GM19455 (cell line): ENCODE results near the gene DNAH6.
"Not testable (repeated sequence)": the region's sequence is repeated elsewhere in the genome, so short reads cannot be mapped to it uniquely, and the experiment has no call there.

Source experiments
- ATAC-seq: cut with Tn5 transposase; IDR thresholded peaks from one replicate; pipeline ENCODE4 v1.9.1; 2021; ENCODE audit not compliant: unreplicated experiment

DNAH6 gene

GRCh38 chr2:84735389-84735788 is 219.1 kb downstream of the DNAH6 start:
- no peak for ATAC-seq

DNA sequence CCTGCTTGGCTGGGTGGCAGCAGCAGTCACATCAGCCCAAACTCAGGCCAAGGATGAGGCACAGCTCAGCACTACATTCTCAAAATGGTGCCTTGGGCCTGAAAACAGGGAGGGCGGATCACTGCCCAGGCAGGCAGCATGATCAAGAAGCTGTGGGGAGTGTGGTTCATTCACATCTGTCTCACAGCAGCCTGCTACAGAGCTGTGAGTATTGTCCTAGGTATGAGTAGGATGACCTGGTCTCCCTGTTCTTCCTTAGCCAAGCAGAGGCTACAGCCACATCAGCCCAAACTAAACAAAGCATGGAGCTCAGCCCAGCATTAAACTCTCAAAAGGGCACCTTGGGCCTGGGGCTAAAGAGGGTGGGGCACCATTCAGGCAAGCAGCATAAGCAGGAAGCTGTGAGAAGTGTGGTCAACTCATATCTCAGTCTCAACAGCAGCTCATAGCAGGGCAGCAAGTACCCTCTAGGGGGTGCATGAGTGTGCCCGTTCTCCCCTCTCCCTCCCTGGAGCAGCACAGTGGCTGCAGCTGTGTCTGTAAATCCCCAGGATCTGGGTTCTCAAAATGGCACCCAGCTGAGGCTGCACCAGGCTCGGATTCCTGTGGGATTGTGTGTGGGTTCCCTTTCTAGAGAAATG is 225.0 kb downstream of the DNAH6 start:
- peak; percentile 94 for ATAC-seq

DNA sequence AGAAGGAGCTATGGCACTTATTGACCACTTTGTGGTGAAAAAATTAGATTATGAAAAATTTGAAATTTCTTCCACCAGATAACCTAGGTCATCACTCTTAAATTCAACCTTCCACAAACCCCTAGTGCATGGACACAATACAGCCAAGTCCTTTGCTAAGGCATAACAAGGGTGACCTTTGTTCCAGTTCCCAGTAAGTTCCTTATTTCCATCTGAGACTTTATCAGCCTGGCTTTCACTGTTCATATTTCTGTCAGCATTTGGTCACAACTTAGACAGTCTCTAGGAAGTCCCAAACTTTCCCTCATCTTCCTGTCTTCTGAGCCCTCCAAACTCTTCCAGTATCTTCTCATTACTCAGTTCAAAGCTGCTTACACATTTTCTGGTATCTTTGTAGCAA is 232.0 kb downstream of the DNAH6 start:
- no peak for ATAC-seq

- no peak for ATAC-seq
Observed at GRCh38 chr2:84749442-84749841, 233.1 kb downstream of the DNAH6 start.

- ATAC-seq: no peak
Observed at GRCh38 chr2:84755096-84755495, 238.8 kb downstream of the DNAH6 start.

DNA sequence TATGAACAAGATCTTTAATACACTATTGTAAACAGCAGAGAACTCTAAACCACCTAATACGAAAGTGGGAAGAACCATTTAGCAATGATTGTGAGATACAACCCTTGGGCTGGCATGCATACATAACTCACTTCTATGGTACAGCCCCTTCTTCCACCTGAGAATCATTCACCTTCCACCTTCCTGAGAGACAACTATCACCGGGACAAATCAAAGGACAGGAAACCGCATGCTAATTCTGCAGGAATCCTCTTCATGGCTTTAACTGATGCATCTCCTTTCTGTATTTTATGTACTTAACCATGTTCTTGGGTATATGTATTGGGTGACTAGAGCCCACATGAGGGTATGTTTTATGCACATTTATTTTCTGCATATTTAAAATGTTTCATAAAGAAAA is 241.3 kb downstream of the DNAH6 start:
- ATAC-seq: no peak

DNA sequence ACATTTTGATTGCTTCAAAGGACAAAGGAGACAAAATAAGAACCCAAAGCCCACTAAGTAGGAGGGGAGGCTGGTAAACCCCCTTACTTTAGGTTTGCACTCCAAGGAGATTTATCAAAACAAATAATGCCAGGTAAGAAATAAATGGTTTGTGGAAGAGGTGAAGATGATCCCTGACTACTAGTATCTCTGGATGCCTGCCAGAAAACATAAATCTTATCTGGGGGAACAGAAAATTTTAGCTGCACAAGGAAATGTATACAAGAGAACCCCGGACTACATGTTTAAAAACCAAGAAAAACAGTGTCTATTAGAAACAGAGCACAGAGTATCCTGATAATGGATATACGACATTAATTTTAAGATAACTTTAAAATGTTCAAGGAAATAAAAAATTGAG is 250.5 kb downstream of the DNAH6 start:
- no peak for ATAC-seq

GRCh38 chr2:84768840-84769239 is 252.5 kb downstream of the DNAH6 start:
- no peak for ATAC-seq

GRCh38 chr2:84770280-84770679 is 254.0 kb downstream of the DNAH6 start:
- no peak for ATAC-seq

GRCh38 chr2:84771251-84771650 is 255.0 kb downstream of the DNAH6 start:
- no peak for ATAC-seq

- ATAC-seq: not testable (repeated sequence)
Observed at GRCh38 chr2:84773562-84773961, 257.3 kb downstream of the DNAH6 start.

GRCh38 chr2:84776011-84776410 is 259.7 kb downstream of the DNAH6 start:
- no peak for ATAC-seq

- no peak for ATAC-seq
Observed at GRCh38 chr2:84778911-84779690, 262.8 kb downstream of the DNAH6 start.

DNA sequence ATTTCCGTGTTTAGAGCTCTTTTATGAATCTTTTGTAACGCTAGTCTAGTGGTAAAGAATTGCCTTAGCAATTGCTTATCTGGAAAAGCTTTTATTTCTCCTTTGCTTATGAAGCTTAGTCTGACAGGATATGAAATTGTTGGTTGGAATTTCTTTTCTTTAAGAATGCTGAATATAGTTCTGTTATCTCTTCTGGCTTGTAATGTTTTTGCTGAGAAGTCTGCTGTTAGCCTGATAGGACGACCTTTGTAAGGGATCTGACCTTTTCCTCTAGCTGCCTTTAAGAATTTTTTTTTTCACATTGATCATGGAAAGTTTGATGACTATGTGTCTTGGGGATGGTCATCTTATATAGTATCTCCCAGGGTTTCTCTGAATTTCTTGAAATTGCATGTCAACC is 263.5 kb downstream of the DNAH6 start:
- ATAC-seq: no peak

DNA sequence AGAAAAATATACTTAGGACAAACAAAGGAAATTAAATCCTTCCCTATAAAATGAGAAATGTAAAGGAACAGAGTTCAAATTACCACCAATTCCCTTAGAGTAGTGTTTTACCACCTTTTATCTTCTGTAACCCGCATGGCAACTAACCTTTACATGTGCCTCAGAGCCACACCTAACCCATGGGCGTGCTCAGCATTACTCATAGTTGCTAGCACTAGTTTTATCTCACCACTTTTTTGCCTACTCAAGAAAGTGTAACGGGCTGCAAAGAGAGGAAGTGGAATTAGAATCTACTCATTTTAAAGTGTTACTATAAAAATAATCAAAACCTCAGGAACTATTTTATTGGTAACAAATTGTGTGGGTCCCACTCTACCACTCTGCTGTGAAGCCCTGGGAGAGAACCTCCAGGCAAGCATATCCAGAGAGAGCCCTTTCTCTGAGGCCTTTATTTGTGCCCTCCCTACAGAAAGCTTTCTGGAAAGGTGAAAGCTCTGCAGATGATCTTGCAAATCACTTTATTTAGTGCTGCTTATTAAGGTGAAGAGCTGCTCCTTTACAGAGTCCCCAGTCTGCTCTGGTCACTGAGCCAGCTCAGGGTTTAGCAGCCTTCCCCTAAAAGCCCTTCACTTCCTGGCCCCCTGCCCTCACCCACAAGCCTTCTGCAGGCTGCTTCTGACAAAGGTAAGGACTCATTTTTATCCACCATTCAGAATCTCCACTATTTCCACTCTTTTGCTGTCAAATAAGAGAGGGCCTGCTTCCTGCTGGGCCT is 265.8 kb downstream of the DNAH6 start:
- ATAC-seq: no peak

DNA sequence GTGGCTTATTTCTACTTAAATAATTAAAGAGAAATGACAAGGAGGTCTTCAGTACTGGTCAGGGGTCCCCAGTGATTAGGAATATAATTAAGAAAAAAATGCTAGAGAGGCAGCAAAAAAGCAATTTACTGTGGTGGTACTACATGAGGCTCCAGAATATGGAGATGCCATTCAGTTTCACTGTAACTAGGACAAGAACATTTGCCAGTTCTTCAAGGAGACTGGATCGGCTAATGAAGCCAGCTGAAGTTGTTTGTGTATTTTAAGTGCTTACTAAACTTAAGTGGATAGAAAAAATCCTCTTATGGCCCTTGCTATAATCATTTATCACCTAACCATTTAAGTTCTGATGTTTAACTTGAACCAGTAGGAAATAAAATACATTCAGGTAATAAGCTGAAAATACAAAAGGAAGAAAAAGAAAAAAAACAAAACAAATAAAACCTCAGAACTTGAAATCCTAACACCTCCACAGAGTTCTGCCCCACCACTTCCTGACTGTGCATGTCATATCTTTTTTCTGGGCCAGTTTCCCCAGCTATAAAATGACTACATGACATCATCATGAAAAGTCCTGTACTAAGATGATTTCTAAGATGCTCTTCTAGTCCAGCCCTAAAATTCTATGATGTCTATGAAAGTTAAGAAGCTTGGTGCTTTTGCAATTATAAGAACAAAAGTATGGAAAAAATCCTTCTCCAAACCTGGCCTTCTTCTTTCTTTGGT is 266.6 kb downstream of the DNAH6 start:
- ATAC-seq: no peak

DNA sequence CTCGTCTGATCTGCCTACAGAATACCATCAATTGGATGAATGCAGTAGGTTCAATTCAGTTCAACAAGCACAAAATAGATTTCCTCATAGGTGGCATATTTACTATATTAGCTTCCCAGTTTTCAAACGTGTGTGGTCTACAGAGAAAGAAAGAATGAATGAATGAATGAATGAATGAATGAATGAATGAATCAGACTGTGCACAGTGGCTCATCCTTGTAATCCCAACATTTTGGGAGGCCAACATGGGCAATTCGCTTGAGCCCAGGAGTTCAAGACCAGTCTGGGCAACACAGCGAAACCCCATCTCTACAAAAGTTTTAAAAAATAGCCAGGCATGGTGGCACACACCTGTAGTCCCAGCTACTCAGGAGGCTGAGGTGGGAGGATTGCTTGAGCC is 269.7 kb downstream of the DNAH6 start:
- ATAC-seq: no peak

DNA sequence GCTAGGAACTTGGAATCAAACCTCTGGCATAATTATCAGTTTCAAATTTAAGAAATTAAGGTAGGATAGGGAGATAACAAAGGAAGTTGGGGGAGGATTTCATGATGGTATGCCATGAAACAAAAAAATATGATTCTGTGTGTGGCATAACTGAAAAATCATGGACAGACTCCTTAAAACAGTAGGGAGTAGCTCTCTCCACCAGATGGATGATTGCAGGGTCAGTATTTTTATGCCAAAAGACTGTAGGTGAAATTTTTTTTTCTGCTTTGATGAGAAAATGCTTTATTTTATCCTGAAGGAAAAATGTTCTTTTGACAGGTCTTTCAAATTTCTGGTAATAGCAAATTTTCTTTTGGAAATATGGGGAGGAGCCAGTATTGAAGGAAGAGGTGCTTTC is 270.3 kb downstream of the DNAH6 start:
- ATAC-seq: no peak

- ATAC-seq: no peak
Observed at GRCh38 chr2:84788027-84788426, 271.7 kb downstream of the DNAH6 start.

DNA sequence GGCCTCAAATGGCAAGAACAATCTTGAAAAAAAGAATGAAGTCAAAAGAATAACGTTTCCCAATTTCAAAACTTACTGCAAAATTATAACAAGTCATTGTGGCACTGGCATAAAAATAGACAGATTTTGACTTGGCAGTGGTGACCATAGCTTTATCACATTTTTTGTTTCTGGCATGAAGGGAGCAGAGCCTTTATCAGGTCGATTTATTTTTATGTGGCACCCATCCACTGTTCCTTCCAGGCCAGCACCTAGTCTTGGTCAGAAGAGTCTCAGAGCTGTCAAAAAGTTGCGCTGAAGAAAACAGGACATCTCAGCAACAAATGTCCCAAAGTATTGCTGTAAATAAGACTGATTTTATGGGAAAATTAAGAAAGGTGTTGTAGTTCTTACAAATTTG is 272.2 kb downstream of the DNAH6 start:
- no peak for ATAC-seq

- ATAC-seq: no peak
Observed at GRCh38 chr2:84792856-84793522, 276.7 kb downstream of the DNAH6 start.
